GM12874 (cell line): Measurements from ENCODE around the gene HSFX2.
"Not testable (repeated sequence)": the region's sequence is repeated elsewhere in the genome, so short reads cannot be mapped to it uniquely, and the experiment has no call there.

ENCODE experiments used
- CTCF ChIP-seq: IDR thresholded peaks from 2 replicates; pipeline ENCODE4 v1.5.1; 2011; ENCODE audit warnings: low read depth, mild to moderate bottlenecking, control low read depth, low read length, moderate library complexity; ENCODE audit not compliant: insufficient read depth

Gene HSFX2

DNA sequence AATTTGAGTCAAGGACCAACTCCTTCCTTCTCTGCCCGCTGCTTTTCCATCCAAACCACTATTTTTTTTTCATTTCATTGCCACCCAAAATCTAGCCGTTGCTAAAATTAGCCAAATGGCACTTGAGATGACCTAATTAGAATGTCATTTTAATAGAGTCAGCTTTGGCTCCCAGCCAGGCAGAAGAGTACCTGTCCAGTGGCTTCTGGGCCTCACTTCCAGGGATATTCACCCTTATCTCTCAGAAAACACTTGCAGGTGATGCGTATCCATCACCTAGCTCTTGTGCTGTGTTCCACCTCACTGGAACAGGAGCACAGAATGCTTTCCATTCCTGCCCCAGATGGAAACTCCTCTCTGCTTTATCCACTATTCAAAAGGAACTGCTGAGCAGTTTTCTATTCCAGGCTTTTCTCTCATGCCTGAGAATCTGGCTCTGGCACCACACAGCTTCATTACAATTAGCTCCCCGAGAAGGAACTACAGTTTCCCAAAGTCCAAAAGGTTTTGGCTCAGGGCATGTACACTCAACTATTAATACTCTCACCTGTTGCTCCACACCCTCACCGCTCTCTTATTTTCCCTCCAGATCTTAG lies 26.3 kb downstream of the HSFX2 start:
- TF ChIP-seq CTCF: no peak

DNA sequence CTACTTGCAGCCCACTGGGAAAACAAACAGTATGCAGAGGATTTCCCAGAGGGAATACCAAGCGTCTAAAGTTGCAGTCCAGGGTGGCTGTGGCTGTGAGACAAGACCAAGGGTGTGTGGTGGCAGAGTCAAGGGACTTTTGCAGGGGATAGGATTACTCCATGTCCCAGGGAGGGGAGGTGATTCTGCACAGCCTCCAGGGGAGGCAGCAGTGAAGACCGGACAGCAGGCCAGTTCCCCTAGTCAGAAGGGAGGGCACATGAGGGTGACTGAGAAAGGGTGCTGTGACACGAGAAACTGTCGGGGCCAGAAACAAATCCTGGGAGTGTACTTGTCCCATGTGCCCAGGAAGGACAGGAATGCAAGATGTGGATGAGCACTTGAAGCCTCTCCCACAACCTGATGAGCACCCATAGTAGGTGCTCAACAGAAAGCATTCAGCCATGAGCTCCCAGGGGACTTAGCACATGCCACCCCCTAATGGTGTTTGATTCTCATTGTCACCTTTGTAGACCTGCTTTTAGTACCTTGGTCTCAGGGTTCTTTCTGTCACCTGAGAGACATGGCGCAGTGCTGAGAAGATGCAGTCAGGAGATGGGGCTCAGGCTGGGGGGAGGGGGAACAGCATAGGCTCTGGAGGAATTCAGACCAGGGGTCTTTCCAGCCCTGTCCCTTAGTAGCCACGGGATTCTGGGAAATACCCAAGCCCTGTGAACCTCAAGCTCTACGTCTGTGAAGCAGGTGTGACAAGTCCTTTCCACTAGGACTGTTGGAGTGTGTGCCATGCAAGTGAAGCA lies 27.3 kb downstream of the HSFX2 start:
- TF ChIP-seq CTCF: no peak

DNA sequence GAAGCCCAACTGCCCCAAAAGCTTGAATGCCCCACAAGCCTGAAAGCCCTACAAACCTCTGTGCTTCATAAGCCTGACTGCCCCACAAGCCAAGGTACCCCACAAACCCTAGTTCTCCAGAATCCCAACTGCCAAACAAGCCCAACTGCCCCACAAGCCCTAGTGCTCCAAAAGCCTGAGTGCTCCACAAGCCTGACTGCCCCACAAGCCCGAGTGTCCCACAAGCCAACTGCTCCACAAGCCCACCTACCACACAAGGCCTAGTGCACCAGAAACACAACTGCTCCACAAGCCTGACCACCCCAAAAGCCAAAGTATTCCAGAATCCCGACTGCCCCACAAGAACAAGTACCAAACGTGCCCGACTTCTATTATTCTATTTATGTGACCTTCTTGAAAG lies 31.8 kb downstream of the HSFX2 start:
- no peak for TF ChIP-seq CTCF

- TF ChIP-seq CTCF: not testable (repeated sequence)
Measured at GRCh38 chrX:149549701-149550100, 45.4 kb downstream of the HSFX2 start, which contains the start of gene HSFX3. TSS of gene HSFX3 (minus strand) at chrX:149549924. CDS start at chrX:149549852, 72 bp downstream.
